NOMO-1 treated with DMSO at 0.1 percent for 48 hours (cell line): ENCODE data around the gene DUSP1.
A peak's percentile ranks its signal among the peaks of the same experiment; 100 is the strongest.

Source experiments
- DNase-seq: peaks from one replicate; lab custom pipeline; 2025; ENCODE audit not compliant: unreplicated experiment; lab: John Stamatoyannopoulos, UW

The DUSP1 gene

DNA sequence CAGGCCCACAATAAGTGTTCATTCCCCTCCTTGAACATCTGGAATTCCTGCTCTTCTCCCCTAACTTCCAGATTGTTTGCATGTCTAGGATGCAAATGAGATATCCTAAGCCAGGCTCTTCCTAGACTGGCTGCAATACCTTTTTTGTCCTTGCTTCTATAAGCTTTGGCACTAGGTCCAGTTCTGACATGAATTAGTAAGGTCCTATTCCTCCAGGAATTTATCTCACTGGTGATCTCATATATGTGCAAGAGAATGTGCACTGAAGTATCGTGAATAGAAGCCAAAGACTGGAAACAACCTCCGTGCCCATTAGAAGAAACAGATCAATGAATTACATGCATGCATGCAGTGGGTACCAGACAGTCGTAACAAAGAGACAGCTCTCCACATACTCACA, 25.2 kb downstream of the DUSP1 start:
- DNase-seq = no peak

DNA sequence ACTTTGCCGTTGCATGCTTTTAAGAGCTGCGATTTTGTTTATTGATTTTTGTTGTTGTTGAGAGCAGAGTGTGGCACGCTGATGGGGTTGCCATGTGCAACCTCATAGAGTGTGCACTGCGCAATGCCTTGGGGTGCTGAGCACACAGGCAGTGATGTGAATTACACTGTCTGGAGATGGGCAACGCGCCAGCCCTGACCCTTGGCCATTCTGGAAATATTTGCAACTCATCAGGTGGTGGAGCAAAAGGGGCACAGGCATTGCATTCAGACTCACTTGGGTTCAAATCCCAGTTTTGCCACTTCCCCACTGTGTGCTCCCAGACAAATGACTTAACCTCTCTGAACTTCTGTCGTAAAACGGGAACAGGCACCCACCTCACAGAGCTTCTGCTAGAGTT, 25.6 kb downstream of the DUSP1 start:
- DNase-seq = no peak

DNA sequence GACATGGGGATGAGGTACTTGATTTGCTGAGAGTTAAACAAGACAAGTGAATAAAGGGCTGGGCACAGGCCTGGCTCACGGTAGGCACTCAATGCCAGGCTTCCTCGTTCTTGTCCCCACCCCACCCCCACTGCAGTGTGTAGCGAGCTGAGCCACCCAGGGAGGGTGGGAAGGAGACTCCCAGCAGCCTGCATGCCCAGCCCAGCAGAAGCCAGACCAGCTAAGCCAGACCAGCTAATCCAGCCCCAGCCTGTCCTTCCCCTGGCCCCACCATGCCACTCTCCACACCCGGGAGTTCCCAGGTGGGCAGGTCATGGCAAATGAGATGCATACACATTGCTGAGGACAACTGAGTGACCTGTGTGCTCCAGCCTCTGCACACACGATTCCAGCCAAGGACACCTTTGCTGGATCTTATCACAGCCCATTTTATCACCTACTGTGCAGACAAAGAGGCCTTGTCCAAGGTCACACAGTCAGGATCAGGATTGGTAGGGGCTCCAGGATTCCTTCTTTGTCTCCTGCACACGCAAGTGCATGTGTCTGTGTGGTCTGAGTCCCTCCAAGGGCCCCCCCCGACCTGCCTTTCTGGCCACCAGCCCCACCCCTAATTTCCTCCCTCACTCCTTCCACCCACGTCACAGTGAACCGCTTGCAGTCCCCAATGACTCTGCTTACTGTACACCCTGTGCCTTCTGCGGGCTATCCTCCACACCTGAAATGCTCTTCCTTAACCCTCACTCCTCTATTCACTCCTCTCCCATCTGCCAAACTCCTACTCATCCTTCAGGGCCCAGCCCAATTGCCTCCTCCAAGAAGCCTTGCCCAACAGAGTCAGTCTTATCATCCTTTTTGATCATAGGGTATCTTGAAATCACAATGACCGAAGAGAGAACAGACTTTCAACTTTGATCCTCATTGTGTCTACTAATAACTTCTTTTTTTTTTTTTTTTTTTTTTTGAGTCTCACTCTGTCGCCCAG, 26.6 kb downstream of the DUSP1 start:
- DNase-seq = no peak

DNA sequence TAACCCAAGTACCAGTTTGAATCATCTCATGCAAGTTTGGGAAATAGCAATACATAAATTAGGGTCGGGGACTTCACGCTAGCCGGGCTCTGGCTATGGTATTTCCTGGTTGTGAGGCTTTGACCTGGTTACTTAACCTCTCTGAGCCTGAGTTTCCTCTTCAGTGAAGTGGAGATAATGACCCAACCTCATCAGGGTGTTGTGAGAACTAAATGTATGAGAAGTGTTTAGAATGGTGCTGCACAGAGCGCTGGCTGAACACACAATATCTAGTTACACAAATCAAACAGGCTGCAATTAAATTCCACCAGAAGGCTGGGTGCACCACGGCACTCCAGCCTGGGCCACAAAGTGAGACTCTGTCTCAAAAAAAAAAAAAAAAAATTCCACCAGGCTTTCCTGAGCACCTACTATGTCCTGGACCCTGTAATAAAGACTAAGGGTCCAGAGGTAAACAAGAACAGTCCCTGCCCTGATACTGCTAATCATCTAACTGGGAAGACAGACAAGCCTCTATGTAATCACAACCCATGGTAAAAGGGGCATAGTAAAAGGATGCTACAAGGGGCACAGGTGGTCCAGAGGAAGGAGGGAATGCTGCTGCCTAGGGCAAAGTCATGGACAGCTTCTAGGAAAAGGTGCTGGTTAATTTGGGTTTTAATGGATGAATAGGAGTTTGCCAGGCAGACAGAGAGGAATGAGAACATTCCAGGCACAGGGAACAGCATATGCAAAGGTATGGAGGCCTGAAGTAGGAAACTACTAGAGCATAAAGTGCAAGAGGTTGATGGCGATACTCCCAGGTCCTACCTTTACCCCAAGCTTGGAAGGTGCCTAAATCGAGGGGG, 27.7 kb downstream of the DUSP1 start:
- DNase-seq = no peak

DNA sequence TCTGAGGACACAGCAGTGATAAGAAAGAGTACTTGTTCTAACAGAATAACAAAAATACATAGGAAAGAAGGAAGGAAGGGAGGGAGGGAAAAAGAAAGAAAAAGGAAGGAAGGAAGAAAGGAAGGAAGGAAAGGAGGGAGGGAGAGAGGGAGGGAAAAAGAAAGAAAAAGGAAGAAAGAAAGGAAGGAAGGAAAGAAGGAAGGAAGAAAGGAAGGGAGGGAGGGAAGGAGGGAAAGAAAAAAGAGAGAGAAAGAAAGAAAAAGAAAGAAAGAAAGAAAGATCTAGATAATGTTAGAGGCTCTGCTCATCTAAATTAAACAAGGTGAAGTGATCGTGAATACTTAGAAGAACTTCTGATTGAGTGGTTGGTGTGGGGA, 29.8 kb downstream of the DUSP1 start:
- DNase-seq = no peak

GRCh38 chr5:172740428-172741205, 30.4 kb downstream of the DUSP1 start:
- peak; percentile 46 for DNase-seq

DNA sequence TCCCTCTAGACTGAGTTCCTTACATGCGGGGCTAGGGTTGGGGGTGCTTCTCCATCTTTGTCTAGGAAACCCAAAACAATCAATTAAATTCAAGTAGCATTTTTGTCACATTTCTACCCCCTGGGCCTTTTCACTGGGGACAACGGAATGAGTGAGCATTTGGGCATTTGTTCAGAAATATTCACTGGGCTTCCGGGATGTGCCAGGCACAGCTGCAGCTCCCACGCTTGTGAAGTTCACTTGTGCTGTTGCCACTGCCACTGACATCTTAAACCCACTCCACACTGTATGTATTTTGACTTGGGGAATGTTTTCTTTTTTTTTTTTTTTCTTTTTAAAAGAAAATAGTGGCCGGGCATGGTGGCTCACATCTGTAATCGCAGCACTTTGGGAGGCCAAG, 31.6 kb downstream of the DUSP1 start:
- DNase-seq = no peak

GRCh38 chr5:172736508-172737135, 34.4 kb downstream of the DUSP1 start:
- DNase-seq = no peak

DNA sequence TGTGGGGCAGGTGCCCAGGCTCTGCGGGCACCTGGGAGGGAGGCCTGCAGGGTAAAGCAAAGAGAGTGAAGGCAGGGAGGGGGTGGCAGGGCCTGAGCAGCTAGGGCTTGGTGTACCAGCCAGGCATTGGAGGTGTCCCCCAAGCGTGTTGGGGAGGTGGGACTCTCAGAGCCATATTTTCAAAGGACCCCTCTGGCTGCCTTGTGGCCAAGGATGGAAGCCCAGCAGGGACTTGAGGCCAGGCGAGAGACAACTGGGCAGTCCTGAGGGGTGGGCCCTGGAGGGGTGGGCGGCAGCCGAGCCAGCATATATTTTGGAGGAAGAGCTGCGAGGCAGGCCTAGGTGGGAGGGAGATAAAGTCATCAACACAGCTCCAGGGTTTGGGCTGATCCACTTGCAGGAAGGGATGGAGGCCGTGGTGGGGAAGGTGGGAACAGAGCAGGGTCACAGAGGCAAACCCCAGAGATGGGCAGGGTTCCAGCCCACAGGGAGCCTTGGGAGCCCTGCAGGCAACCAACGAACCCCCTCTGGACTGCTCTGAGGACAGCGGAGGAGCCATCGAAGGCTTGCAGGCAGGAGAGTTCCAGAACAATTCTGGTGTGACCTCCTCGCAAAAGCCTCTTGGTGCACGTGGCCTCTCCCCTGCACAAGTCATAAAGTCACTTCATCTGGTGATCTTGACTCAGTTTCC, 35.7 kb downstream of the DUSP1 start:
- no peak for DNase-seq

DNA sequence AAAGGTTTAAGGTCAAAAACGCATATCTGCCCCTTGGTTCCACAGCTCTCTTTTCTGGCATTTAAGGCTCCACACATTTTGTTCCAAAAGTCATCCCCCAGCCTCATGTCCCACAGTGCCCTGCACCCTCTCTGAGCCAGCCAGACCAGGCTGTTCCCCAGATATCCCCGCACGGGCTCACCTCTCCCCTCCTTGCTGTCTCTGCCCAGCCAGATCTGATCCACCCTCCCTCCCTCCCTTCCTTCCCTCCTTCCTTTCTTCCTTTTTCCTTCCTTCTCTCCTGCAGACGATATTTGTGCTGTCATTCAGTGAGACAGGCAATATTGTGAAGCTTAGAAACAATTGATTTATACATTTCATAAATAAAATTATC, 37.0 kb downstream of the DUSP1 start:
- no peak for DNase-seq

DNA sequence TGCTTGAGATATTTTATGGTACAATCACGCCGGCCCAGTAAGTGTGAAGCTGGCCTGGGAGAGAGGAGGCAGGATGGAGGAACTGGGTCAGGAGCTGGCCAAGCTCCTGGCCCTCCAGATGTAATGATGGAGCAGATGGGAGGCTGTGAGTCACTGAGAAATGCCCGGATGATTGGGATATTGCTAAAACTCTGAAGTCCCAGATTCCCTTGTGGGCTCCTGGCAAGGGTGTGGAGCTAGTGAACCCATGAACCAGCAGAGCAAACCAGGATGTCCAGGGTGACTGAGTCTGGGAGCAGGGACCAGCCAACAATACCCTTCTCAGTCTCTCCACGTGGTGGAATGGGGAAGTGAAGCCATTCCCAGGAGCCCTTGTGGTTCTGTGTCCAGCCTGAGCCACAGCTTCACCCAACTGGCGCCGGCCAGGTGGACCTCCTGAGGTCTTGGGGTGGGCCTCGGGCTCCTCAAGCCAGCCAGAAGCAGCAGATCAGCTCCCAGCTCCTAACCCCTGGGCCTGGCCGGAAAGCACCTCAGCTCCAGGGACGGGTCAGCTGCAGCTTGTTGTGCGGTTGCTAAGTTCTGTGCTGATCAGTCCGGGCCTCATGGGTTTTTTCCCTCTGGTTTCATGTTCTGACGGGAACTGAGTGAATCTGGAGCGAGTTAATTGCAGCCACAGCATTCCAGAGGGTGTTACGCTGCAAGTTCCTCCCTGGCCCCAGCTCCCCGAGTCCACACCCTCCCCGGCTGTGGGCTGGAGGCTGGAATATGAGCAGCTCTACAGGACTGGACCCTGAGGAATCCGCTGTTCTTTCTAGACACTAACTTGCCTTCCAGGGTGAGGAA, 37.6 kb downstream of the DUSP1 start:
- no peak for DNase-seq

DNA sequence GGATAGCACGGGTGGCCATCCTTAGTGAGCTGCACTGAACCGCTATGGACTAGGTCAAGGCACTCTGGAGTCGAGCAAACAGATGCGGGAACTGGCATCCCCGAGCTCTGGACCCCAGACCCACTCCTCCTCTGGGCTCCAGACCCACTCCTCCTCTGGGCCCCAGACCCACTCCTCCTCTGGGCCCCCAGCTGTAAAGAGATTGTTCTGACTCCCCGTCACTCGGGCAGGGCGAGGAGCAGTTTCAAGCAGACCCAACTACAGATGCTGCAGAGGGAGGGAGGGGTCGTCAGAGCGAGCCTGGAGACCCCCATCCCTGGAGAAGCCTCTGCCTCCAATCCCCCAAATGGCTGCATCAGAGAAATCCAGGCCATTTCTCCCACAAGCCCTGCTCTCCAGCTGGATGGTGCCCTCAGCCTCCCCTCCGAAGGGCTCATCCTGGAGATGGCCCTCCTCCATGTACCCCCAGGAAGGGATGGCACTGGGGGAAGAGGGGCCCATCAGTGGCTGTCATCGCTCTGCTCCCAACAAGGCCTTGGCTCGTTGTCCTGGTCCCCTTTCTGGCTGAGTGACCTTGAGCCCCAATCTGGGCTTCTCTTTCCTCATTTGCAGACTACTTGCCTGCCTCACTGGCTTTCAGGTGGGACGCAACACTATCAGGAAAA, 38.7 kb downstream of the DUSP1 start:
- no peak for DNase-seq

- no peak for DNase-seq
Measured at GRCh38 chr5:172731680-172732074, 39.3 kb downstream of the DUSP1 start.

- DNase-seq = no peak
Measured at GRCh38 chr5:172730981-172731679, 39.9 kb downstream of the DUSP1 start.

GRCh38 chr5:172730222-172730621, 40.8 kb downstream of the DUSP1 start:
- no peak for DNase-seq

DNA sequence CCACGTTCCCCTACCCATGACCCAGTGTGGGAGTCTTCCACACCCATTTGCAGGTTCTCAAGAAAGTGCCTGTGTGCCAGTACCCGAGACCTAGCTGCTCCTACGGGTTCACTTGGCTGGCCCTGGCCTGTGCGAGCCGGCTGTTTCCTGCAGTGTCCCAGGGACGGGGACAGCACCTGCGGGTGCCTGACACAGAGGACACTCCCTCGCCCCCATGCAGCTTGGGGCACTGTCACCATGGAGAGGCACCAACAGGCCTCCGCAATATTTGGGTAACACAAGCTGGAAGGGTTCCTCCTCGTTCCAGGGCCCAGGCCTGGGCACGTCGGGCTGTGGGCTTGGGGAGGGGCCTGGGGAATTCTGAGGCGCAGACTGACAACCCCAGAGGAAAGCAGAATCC, 41.4 kb downstream of the DUSP1 start:
- DNase-seq = no peak

- no peak for DNase-seq
Measured at GRCh38 chr5:172728481-172729241, 42.3 kb downstream of the DUSP1 start.
